PC-3 (cell line): Measurements from ENCODE around the gene PCSK9.

ENCODE experiments used
- EZH2 ChIP-seq: fragments of 300-600 bp; sonication (generic); IDR thresholded peaks from one replicate; pipeline ENCODE4 v1.6.1; 2017; ENCODE audit warnings: antibody characterized with exemption, mild to moderate bottlenecking, low read length; ENCODE audit not compliant: unreplicated experiment
- TF ChIP-seq, protein P1 (sequence below): fragments of 300-600 bp; sonication (generic); conservative IDR thresholded peaks from 2 replicates; pipeline ENCODE4 v1.5.1; 2017; ENCODE audit warnings: antibody characterized with exemption, low read depth, mild to moderate bottlenecking, low read length

DNA sequence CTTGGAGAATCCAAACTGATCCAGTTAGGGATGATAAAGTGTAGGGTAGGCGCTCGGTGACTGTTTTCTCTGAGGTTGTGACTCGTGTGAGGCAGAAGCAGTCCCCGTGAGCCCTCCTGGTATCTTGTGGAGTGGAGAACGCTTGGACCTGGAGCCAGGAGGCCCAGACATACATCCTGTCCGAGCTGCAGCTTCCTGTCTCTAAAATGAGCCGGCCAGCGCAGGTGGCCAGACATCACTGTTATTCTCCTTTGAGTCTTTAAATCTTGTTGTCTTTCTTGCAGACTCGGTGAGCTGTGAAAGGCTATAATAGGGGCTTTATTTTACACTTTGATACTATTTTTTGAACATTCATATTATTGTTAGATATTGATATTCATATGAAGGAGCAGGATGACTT is 12.3 kb downstream of the PCSK9 start:
- TF ChIP-seq, protein P1, sequence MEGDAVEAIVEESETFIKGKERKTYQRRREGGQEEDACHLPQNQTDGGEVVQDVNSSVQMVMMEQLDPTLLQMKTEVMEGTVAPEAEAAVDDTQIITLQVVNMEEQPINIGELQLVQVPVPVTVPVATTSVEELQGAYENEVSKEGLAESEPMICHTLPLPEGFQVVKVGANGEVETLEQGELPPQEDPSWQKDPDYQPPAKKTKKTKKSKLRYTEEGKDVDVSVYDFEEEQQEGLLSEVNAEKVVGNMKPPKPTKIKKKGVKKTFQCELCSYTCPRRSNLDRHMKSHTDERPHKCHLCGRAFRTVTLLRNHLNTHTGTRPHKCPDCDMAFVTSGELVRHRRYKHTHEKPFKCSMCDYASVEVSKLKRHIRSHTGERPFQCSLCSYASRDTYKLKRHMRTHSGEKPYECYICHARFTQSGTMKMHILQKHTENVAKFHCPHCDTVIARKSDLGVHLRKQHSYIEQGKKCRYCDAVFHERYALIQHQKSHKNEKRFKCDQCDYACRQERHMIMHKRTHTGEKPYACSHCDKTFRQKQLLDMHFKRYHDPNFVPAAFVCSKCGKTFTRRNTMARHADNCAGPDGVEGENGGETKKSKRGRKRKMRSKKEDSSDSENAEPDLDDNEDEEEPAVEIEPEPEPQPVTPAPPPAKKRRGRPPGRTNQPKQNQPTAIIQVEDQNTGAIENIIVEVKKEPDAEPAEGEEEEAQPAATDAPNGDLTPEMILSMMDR, result no peak
- no peak for TF ChIP-seq EZH2
